ENCODE data around the gene CD274. TPM values are rescaled to one million over a fixed set of nuclear protein-coding genes. Genes with fewer than 3 reads are reported as not detected.

CD274 gene
- polyA plus RNA-seq, 1 donor from 2014 or later = 0.16 TPM

GRCh38 chr9:5500441-5501235 is 50.3 kb downstream of the CD274 start:
- H3K4me2 ChIP-seq (ENCODE audit: low read length) = no peak overlapping the region
- H3K9ac ChIP-seq (ENCODE audit: low read length) = no peak overlapping the region
- H3F3A ChIP-seq (ENCODE audit: insufficient read depth, low read length, poor library complexity, severe bottlenecking) = no peaks in the 10 kb centered on the region
- H3K9me3 ChIP-seq (ENCODE audit: low read length) = no peaks in the 10 kb centered on the region
- H3K27me3 ChIP-seq (ENCODE audit: insufficient read depth, low read depth, low read length) = no peaks in the 10 kb centered on the region
- H3K36me3 ChIP-seq (ENCODE audit: insufficient read depth, low read length) = no peaks in the 10 kb centered on the region
- H3K79me2 ChIP-seq (replicated peaks; ENCODE audit: insufficient read depth, low read length) = no peaks in the 10 kb centered on the region
- H3K9me2 ChIP-seq (ENCODE audit: insufficient read depth, low read length) = no peaks in the 10 kb centered on the region
- no peak overlapping the region for H3K4me3 ChIP-seq (ENCODE audit: low read length)
- H3K27ac ChIP-seq (ENCODE audit: low read length) = no peak overlapping the region
- H4K20me1 ChIP-seq (ENCODE audit: insufficient read depth) = no peaks in the 10 kb centered on the region
- no peak overlapping the region for H2AFZ ChIP-seq (ENCODE audit: low read depth, low read length)
- no peak for TF ChIP-seq SMC3 (conservative IDR thresholded peaks at IDR 0.05; ENCODE audit: poor library complexity)
- TF ChIP-seq CTCF (IDR thresholded peaks at IDR 0.05; ENCODE audit: poor library complexity, severe bottlenecking) = no peak
- no peak for TF ChIP-seq MXI1 (conservative IDR thresholded peaks at IDR 0.05; ENCODE audit: poor library complexity, severe bottlenecking)

GRCh38 chr9:5502553-5502952 is 52.2 kb downstream of the CD274 start:
- Histone ChIP-seq H2AFZ (ENCODE audit: low read depth, low read length) (no peak overlapping the region), H3K9me2 (ENCODE audit: insufficient read depth, low read length) (no peaks in the 10 kb centered on the region), H3K79me2 (replicated peaks; ENCODE audit: insufficient read depth, low read length) (no peaks in the 10 kb centered on the region), H4K20me1 (ENCODE audit: insufficient read depth) (no peaks in the 10 kb centered on the region), H3K9ac (ENCODE audit: low read length) (no peak overlapping the region), H3K9me3 (ENCODE audit: low read length) (no peaks in the 10 kb centered on the region), H3K27me3 (ENCODE audit: insufficient read depth, low read depth, low read length) (no peaks in the 10 kb centered on the region), H3K36me3 (ENCODE audit: insufficient read depth, low read length) (no peaks in the 10 kb centered on the region), H3K27ac (ENCODE audit: low read length) (no peak overlapping the region), H3K4me2 (ENCODE audit: low read length) (no peak overlapping the region), H3F3A (ENCODE audit: insufficient read depth, low read length, poor library complexity, severe bottlenecking) (no peaks in the 10 kb centered on the region), H3K4me3 (ENCODE audit: low read length) (no peak overlapping the region)
- TF ChIP-seq RAD21 (conservative IDR thresholded peaks at IDR 0.05) = no peak
- TF ChIP-seq MXI1 (conservative IDR thresholded peaks at IDR 0.05; ENCODE audit: poor library complexity, severe bottlenecking) = no peak
- TF ChIP-seq EP300 (conservative IDR thresholded peaks at IDR 0.05; ENCODE audit: poor library complexity, severe bottlenecking) = no peak
- no peak for TF ChIP-seq REST (IDR thresholded peaks at IDR 0.05; ENCODE audit: borderline replicate concordance)
- no peak for TF ChIP-seq CTCF (IDR thresholded peaks at IDR 0.05; ENCODE audit: poor library complexity, severe bottlenecking)
- no peak for TF ChIP-seq TAF1 (IDR thresholded peaks at IDR 0.05; ENCODE audit: low read depth)
- no peak for TF ChIP-seq POLR2AphosphoS5 (IDR thresholded peaks at IDR 0.05)
- no peak for TF ChIP-seq SMC3 (conservative IDR thresholded peaks at IDR 0.05; ENCODE audit: poor library complexity)
- TF ChIP-seq EZH2 (IDR thresholded peaks at IDR 0.05; ENCODE audit: borderline replicate concordance, insufficient read depth, low read length, poor library complexity, severe bottlenecking) = no peak

All from neural cell (in vitro differentiated cells).